IPS-11a (cell line): ENCODE measurements around the gene SAA4.
"Not testable (repeated sequence)": the region's sequence is repeated elsewhere in the genome, so short reads cannot be mapped to it uniquely, and the experiment has no call there.

Experiments used
- H3K4me3 ChIP-seq: one replicate; pipeline ENCODE4 v1.5.1; 2013; ENCODE audit warnings: low read depth, low read length, control low read depth

The SAA4 gene

GRCh38 chr11:18236664-18237356 lies at the start of gene SAA4:
Gene SAA4, minus strand, starts transcription at chr11:18236802. Its CDS starts 876 bp downstream, at chr11:18235926.
- no peak within 1 kb of the TSS for H3K4me3 ChIP-seq

DNA sequence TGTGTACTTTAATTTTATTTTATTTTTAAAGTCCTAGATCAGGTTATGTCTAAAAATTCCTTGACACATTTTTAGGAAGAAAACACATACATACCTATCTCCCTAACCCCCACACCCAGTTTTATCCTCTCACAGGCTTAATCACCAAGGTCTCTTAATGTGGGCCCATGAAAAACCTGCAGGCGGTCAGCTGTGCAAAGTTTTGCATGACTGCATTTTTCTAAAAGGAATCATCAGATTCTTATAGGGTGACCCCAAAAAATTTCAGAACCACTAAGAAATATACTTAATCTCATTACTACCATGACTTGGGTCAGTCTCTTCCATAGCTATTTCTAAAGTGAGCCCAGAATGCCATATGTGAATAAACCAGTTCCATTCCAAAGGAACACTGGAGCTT lies 49.2 kb upstream of the SAA4 start:
- H3K4me3 ChIP-seq = no peak overlapping the region

GRCh38 chr11:18282626-18283025 lies 46.0 kb upstream of the SAA4 start:
- no peak overlapping the region for H3K4me3 ChIP-seq

GRCh38 chr11:18280438-18281045 lies 43.9 kb upstream of the SAA4 start:
- no peak overlapping the region for H3K4me3 ChIP-seq

GRCh38 chr11:18277565-18278271 lies 41.1 kb upstream of the SAA4 start:
- H3K4me3 ChIP-seq = no peak overlapping the region

- H3K4me3 ChIP-seq = no peak overlapping the region
Measured at GRCh38 chr11:18271206-18271605, 34.6 kb upstream of the SAA4 start.

GRCh38 chr11:18270102-18270501 lies 33.5 kb upstream of the SAA4 start:
- no peak overlapping the region for H3K4me3 ChIP-seq

GRCh38 chr11:18269252-18269651 lies 32.6 kb upstream of the SAA4 start:
- H3K4me3 ChIP-seq = not testable (repeated sequence)

DNA sequence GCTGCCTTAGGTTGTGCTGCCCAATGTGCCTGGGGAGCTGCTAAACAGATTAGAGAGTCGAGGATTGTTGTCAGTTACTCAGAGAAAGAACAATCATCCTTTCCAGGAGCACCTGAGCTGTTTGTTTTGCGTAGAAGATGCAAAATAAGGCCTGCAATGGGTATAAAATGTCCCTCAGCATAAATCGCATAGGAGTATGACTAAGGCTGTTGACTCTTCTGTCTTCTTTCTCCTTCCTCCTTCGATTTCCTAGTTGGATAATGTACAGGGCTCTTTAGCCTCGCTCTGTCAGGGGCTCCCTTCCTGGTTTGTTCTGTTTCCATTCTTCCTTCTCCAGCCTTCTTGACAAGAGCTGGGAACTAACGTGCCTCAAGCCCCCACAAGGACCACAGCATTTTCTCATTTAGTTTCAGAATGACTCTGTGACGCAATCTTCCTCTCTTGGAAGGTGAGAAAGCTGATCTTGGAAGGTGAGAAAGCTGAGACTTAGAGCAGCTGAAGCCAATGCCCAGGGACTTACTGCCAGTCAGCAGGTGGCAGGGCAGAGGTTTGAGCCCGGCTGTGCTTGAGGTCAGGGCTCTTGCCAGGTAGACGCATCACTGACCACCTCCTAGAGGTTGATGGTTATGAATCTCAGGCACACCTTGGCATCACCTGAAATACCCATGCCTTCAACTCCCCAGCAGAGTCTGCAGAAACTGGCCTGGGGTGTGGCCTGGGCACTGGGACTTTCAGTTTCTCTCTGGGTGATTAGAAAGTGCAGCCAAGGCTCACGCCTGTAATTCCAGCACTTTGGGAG lies 30.9 kb upstream of the SAA4 start:
- H3K4me3 ChIP-seq = not testable (repeated sequence)

DNA sequence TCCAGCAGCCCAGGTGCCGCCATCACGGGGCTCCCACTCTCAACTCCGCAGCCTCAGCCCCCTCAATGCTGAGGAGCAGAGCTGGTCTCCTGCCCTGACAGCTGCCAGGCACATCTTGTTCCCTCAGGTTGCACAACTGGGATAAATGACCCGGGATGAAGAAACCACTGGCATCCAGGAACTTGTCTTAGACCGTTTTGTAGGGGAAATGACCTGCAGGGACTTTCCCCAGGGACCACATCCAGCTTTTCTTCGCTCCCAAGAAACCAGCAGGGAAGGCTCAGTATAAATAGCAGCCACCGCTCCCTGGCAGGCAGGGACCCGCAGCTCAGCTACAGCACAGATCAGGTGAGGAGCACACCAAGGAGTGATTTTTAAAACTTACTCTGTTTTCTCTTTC lies 29.3 kb upstream of the SAA4 start, which contains the start of gene SAA1:
TSS of gene SAA1 (plus strand) at position 316 of the 400 bp plus-strand sequence. CDS start 624 bp downstream, outside the sequence.
- no peak within 1 kb of the TSS for H3K4me3 ChIP-seq

DNA sequence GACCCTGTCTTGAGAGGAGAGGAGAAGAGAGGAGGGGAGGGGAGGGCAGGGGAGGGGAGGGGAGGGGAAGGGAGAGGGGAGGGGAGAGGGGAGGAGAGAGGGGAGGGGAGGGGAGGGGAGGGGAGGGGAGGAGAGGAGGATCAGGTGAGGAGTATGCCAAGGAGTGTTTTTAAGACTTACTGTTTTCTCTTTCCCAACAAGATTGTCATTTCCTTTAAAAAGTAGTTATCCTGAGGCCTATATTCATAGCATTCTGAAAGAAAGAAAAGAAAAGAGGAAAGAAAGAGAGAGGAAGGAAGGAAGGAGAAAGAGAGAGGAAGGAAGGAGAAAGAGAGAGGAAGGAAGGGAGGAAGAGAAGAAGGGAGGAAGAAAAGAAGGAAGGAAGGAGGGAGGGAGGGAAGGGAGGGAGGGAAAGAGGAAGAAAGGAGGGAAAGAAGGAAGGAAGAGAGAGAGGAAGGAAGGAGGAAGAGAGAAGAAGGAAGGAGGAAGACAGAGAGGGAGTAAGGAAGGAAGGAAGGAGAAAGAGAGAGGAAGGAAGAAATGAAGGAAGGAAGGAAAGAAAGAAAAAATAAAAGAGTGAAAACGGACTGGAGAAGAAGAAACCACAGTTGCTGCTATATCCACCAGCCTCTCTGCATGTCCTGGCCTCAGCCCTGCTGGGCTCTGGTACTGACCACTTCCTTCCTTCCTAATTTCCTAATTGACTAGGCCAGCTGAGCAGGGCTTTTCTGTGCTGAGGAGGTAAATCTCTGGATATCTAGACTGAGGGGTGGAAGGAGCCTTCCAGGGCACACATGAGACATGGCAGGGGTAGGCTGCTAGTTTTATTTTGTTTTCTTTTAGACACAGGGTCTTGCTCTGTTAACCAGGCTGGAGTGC lies 28.3 kb upstream of the SAA4 start:
- no peak overlapping the region for H3K4me3 ChIP-seq

DNA sequence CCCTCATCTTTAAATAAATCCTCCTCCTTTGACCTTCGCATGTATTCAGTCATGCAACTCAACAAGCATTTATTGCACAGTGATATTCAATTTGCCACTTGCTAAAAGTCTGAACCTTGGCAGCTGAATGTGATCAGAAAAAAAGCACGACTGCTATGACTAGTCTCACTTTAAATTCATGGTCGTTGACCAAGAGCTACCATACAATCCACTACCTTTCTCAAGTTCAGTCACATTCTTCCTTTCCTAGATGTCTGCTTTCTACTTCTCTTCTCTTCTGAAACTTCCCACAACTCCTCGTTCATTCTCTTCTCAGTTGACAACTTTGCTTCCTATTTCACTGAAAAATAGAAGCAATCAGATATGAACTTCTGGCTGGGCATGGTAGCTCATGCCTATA lies 27.4 kb upstream of the SAA4 start:
- H3K4me3 ChIP-seq = no peak overlapping the region

- H3K4me3 ChIP-seq = not testable (repeated sequence)
Measured at GRCh38 chr11:18262681-18263350, 26.2 kb upstream of the SAA4 start.

DNA sequence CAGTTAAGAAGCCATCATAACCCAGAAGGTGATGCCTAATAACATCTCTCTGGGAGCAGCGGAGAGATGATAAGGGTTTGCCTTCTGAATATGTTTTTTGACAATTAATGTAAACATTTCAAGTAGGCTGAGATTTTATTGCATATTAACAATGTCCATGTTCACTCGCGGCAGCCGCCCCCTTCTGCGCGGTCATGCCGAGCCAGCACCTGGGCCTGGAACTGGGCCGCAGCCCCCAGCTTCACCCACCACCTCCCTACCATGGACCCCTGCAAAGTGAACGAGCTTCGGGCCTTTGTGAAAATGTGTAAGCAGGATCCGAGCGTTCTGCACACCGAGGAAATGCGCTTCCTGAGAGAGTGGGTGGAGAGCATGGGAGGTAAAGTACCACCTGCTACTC lies 25.1 kb upstream of the SAA4 start:
- H3K4me3 ChIP-seq = no peak overlapping the region

- no peak overlapping the region for H3K4me3 ChIP-seq
Measured at GRCh38 chr11:18259259-18259658, 22.7 kb upstream of the SAA4 start.

DNA sequence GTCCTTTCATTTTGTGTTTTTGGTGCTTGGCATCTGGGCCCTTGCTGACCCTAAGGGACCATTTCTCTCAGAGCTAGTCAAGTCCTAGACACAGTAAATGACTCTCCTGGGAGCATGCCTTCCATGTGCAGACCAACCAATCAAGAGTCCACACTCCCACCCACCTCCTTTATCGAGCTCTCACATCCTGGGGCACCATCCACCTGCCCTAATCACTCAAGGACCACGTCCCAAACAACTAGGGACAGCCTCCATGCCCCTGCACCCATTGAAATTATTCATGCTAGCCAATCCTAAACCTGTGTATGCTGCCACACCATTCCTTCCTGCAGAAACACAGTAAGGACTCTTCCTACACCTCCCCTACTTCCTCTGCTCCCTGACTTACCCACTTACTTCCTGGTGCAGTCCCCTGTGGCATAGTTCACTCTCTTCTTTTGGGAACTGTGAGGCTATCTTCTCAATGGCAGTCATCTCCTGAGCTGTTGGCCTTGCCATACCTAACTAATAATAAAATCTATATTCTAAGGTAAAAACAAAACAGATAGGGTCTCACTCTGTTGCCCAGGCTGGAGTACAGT lies 18.3 kb upstream of the SAA4 start:
- H3K4me3 ChIP-seq = no peak overlapping the region

- H3K4me3 ChIP-seq = no peak overlapping the region
Measured at GRCh38 chr11:18253778-18254338, 17.3 kb upstream of the SAA4 start.

- no peak overlapping the region for H3K4me3 ChIP-seq
Measured at GRCh38 chr11:18253233-18253632, 16.6 kb upstream of the SAA4 start.

DNA sequence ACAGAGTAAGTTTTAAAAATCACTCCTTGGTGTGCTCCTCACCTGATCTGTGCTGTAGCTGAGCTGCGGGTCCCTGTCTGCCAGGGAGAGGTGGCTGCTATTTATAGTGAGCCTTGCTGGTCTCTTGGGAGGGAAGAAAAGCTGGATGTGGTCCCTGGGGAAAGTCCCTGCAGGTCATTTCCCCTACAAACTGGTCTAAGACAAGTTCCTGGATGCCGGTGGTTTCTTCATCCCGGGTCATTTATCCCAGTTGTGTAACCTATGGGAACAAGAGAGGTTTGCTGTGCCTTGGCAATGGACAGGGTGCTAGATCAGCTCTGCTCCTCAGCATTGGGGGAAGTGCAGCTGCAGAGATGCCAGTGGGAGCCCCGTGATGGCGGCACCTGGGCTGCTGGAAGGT lies 12.0 kb upstream of the SAA4 start, which contains the start of gene SAA2:
TSS of gene SAA2 (minus strand) at position 108 of the 400 bp plus-strand sequence. CDS start 657 bp downstream, outside the sequence.
- H3K4me3 ChIP-seq = no peak within 1 kb of the TSS
